ENCODE data around the gene GABRB3.

The GABRB3 gene

GRCh38 chr15:26525096-26525495 lies 247.8 kb downstream of the GABRB3 start:
- DNase-seq, result no peak

DNA sequence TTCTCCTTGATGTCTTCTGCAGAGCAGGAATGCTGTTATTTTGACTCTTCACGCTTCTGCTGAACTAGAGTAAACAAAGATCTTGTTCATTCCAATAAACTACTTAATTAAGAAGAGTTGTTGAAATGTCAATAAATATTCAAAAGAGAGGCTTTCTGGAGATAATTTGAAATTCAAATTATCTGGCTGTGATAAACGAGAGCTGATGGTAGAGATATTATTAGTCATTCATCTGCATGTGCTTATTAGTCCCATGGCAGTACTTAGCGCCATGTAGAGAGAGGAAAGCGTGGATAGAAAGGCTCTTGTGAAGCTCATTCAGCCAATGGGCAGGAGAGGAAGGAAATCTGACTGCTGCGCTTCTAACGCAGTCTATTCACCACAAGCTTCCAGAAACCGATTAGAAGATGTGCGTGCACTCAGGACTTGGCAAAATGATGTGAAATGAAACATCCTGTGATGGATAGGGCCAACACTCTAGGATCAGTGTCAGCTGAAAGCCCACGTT lies 251.1 kb downstream of the GABRB3 start:
- DNase-seq, result no peak

- no peak for DNase-seq
These were observed 251.7 kb downstream of the GABRB3 start for GRCh38 chr15:26521130-26521529.

GRCh38 chr15:26518885-26519284 lies 254.0 kb downstream of the GABRB3 start:
- no peak for DNase-seq

DNA sequence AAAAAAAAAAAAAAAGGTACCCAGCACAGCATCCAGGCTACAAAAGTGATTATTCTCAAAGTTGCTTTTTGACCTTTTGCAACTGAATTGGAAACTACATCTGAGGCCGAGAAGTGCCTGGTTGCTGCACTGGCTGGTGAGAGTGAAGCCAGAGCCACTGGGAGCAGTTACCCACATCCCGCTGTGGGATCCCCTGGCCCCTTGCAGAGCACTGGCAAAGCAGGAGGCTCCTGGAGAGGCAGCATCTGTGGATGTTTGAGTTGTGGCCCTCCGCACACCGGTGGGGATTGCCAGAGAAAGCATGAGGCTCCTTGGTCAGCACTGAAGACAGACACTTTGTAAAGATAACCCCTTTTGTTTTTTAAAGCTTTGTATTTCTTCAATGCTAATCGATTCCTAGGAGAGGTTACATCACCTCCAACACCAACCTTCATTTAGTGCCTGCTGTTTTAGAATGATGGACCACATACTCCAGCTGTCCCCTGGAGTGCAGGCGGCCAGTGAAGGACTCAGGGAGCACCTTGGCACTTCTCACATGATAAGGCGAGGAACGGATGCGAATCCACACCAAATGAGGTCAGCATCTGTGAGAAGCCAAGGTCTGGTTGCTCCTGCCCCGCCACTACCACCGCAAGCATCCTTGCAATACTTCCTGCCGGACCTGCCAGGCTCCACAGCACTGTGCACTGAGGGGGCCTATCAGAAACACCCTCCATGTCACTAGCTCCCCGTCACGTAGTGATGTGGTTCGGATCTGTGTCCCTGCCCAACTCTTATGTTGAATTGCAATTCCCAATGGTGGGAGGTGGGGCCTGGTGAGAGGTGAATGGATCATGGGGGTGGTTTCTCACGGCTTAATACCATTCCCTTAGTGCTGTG lies 256.5 kb downstream of the GABRB3 start:
- DNase-seq, result no peak

- no peak for DNase-seq
These were observed 268.9 kb downstream of the GABRB3 start for GRCh38 chr15:26504009-26504408.
